Kidney epithelial cell (primary cell): ENCODE results near the gene RPS6KL1. TPM values are rescaled to one million over a fixed set of nuclear protein-coding genes. Genes with fewer than 3 reads are reported as not detected.

Source experiments
- DNase-seq: peaks from one replicate; pipeline ENCODE4 v3.0.0-alpha.2; 2010; ENCODE audit warnings: low read depth
- H3K27me3 ChIP-seq: 2 replicates; pipeline ENCODE4 v1.6.0; 2011; ENCODE audit warnings: low read length; ENCODE audit not compliant: control insufficient read depth, insufficient read depth
- H3K36me3 ChIP-seq: 2 replicates; pipeline ENCODE4 v1.5.1; 2011; ENCODE audit warnings: low read length; ENCODE audit not compliant: control insufficient read depth, insufficient read depth
- H3K4me3 ChIP-seq: 2 replicates; pipeline ENCODE4 v1.5.1; 2011; ENCODE audit warnings: low read depth, mild to moderate bottlenecking, control low read depth, low read length
- total RNA-seq: library from RNA; depleted of rRNA; stranded (reverse); fragments of >200 nt; gene quantifications from 2 replicates; pipeline ENCODE4 v1.2.3, GENCODE V29; 2015
- TF ChIP-seq, protein P1 (sequence below): IDR thresholded peaks from 2 replicates; pipeline ENCODE4 v1.5.1; 2011; ENCODE audit warnings: mild to moderate bottlenecking, moderate library complexity, low read length, control low read depth, inconsistent platforms; ENCODE audit not compliant: insufficient read depth, poor library complexity, severe bottlenecking

RPS6KL1 gene
- total RNA-seq, 1 donor from 2014 or later, result 20.0 TPM

- Histone ChIP-seq H3K4me3 (no peak overlapping the region), H3K27me3 (no peaks in the 10 kb centered on the region), H3K36me3 (peaks cover 1% of the 10 kb centered on the region)
- TF ChIP-seq, protein P1, sequence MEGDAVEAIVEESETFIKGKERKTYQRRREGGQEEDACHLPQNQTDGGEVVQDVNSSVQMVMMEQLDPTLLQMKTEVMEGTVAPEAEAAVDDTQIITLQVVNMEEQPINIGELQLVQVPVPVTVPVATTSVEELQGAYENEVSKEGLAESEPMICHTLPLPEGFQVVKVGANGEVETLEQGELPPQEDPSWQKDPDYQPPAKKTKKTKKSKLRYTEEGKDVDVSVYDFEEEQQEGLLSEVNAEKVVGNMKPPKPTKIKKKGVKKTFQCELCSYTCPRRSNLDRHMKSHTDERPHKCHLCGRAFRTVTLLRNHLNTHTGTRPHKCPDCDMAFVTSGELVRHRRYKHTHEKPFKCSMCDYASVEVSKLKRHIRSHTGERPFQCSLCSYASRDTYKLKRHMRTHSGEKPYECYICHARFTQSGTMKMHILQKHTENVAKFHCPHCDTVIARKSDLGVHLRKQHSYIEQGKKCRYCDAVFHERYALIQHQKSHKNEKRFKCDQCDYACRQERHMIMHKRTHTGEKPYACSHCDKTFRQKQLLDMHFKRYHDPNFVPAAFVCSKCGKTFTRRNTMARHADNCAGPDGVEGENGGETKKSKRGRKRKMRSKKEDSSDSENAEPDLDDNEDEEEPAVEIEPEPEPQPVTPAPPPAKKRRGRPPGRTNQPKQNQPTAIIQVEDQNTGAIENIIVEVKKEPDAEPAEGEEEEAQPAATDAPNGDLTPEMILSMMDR, result no peak
- DNase-seq, result no peak
These were observed 25.4 kb downstream of the RPS6KL1 start for GRCh38 chr14:74897642-74898041.

DNA sequence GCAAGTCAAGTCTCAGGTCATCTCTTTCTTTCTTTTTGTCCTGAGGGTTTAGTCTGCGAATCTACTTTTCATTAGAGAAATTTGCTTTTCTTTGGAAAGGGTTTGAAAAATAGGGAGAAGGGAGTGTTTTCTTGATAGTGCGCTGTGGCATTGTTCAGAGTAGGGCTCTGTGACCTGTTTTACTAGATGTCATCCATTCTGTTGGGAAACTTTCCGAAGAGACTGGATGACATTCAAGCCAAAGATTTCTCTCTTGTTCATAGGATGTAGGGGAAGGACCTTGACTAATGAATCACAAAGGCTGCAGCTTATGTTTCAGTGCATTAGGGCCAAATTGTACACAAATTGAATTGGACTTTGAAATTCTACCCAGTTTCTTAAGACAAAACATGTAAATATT is 26.7 kb downstream of the RPS6KL1 start:
- peaks cover 4% of the 10 kb centered on the region for H3K36me3 ChIP-seq
- DNase-seq, result no peak
- no peak overlapping the region for H3K4me3 ChIP-seq
- TF ChIP-seq, protein P1, result no peak
- H3K27me3 ChIP-seq, result no peaks in the 10 kb centered on the region

GRCh38 chr14:74893614-74894091 is 29.4 kb downstream of the RPS6KL1 start:
- Histone ChIP-seq H3K27me3 (no peaks in the 10 kb centered on the region), H3K36me3 (peaks cover 2% of the 10 kb centered on the region), H3K4me3 (no peak overlapping the region)
- no peak for DNase-seq
- TF ChIP-seq, protein P1, result no peak

DNA sequence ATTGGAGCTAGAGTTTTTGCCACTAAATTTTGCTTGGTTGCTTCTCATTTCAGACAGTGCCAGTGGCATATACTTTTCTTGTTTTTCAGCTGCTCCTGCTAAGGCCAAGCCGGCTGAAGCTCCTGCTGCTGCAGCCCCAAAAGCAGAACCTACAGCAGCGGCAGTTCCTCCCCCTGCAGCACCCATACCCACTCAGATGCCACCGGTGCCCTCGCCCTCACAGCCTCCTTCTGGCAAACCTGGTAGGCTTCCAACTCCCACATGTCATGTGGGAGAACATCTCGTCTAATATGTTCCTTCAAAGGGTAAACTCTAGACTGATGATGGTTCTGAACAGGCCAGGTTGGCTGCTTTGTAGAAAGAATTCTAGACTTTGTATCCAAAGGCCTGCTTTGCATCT is 30.3 kb downstream of the RPS6KL1 start:
- no peak for DNase-seq
- TF ChIP-seq, protein P1, result no peak
- H3K36me3 ChIP-seq, result peaks cover 2% of the 10 kb centered on the region

DNA sequence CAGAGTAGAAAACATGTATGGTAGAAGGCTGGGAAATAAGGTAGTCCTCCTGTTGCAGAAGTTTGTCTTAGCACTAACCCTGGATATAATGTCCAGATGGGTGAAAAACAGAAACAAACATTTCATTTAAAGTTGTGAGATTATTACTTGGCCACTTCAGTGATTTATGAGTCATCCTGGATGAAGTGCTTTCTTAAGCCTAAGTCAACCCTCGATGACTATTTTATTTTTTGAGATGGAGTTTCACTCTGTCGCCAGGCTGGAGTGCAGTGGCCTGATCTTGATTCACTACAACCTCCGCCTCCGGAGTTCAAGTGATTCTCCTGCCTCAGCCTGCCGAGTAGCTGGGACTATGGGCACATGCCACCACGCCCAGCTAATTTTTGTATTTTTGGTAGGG is 31.2 kb downstream of the RPS6KL1 start:
- TF ChIP-seq, protein P1, result no peak
- Histone ChIP-seq H3K27me3 (no peaks in the 10 kb centered on the region), H3K4me3 (no peak overlapping the region), H3K36me3 (peaks cover 2% of the 10 kb centered on the region)
- no peak for DNase-seq

More for the DNA sequence above, 30.3 kb downstream of the RPS6KL1 start:
- Histone ChIP-seq H3K27me3 (no peaks in the 10 kb centered on the region), H3K4me3 (no peak overlapping the region)

GRCh38 chr14:74890262-74890661 is 32.8 kb downstream of the RPS6KL1 start:
- Histone ChIP-seq H3K36me3 (peaks cover 3% of the 10 kb centered on the region), H3K27me3 (no peaks in the 10 kb centered on the region), H3K4me3 (no peak overlapping the region)
- no peak for DNase-seq
- TF ChIP-seq, protein P1, result no peak
